Fibroblast of lung (primary cell): Measurements from ENCODE around the gene TMPRSS3. TPM values are rescaled to one million over a fixed set of nuclear protein-coding genes. Genes with fewer than 3 reads are reported as not detected.

Experiments used
- DNase-seq, 2 donors: peaks; one replicate each; pipeline versions ENCODE4 v3.0.0 to v3.0.0-alpha.2; 2010; ENCODE audit warnings: low read depth in 2 of 2
- H2AFZ ChIP-seq: 2 replicates; pipeline ENCODE4 v1.5.1; 2012; ENCODE audit warnings: low read length, control low read depth, inconsistent platforms
- H3K27ac ChIP-seq: 2 replicates; pipeline ENCODE4 v1.5.1; 2011; ENCODE audit warnings: low read length, control low read depth; ENCODE audit not compliant: insufficient read depth
- H3K27me3 ChIP-seq: 2 replicates; pipeline ENCODE4 v1.5.1; 2011; ENCODE audit warnings: mild to moderate bottlenecking, low read length; ENCODE audit not compliant: control insufficient read depth, insufficient read depth
- H3K36me3 ChIP-seq: 2 replicates; pipeline ENCODE4 v1.5.1; 2011; ENCODE audit warnings: low read length; ENCODE audit not compliant: control insufficient read depth, insufficient read depth
- H3K4me1 ChIP-seq: 2 replicates; pipeline ENCODE4 v1.5.1; 2011; ENCODE audit warnings: low read length; ENCODE audit not compliant: control insufficient read depth, insufficient read depth; ENCODE audit errors: extremely low read depth
- H3K4me2 ChIP-seq: 2 replicates; pipeline ENCODE4 v1.5.1; 2011; ENCODE audit warnings: low read length, control low read depth; ENCODE audit not compliant: insufficient read depth; ENCODE audit errors: extremely low read depth
- H3K4me3 ChIP-seq, 4 experiments: fragments of 200-600 bp in 1 of 4; sonication (generic) in 1 of 4; replicated peaks in 1 of 4; 2 replicates each; pipeline ENCODE4 v1.5.1; 2011 to 2016; ENCODE audit warnings: low read length in 4 of 4, low read depth in 3 of 4, mild to moderate bottlenecking in 3 of 4, control low read depth in 2 of 4, inconsistent platforms in 1 of 4, mixed read lengths in 1 of 4; ENCODE audit not compliant: insufficient read depth in 1 of 4; ENCODE audit errors: control extremely low read depth in 1 of 4
- H3K79me2 ChIP-seq: 2 replicates; pipeline ENCODE4 v1.5.1; 2012; ENCODE audit warnings: mild to moderate bottlenecking, low read length, inconsistent platforms; ENCODE audit not compliant: control insufficient read depth, insufficient read depth
- H3K9ac ChIP-seq: 2 replicates; pipeline ENCODE4 v1.5.1; 2011; ENCODE audit warnings: mild to moderate bottlenecking, low read length, control low read depth; ENCODE audit not compliant: insufficient read depth
- H3K9me3 ChIP-seq: 2 replicates; pipeline ENCODE4 v1.5.1; 2012; ENCODE audit warnings: low read depth, low read length; ENCODE audit not compliant: control insufficient read depth, insufficient read depth
- H4K20me1 ChIP-seq: 2 replicates; pipeline ENCODE4 v1.5.1; 2011; ENCODE audit warnings: low read length; ENCODE audit not compliant: control insufficient read depth, insufficient read depth; ENCODE audit errors: extremely low read depth
- EZH2 ChIP-seq: IDR thresholded peaks from 2 replicates; pipeline ENCODE4 v1.5.1; 2012; ENCODE audit warnings: low read length, control low read depth, mild to moderate bottlenecking; ENCODE audit errors: missing control alignments
- polyA plus RNA-seq, 2 donors: library from polyadenylated mRNA; depleted of rRNA in 1 of 2; stranded (reverse) in 1 of 2; unstranded in 1 of 2; fragments of >200 nt; gene quantifications; 2 replicates each; pipeline ENCODE4 v1.2.1, GENCODE V29; 2011 to 2012; ENCODE audit warnings: missing spikeins in 1 of 2
- total RNA-seq: library from RNA; depleted of rRNA; stranded (reverse); fragments of >200 nt; gene quantifications from 2 replicates; pipeline ENCODE4 v1.2.1, GENCODE V29; 2014
- TF ChIP-seq, protein P1 (sequence below), 2 donors: IDR thresholded peaks in 1 of 2; conservative IDR thresholded peaks in 1 of 2; 1 replicate in 1 of 2; 2 replicates in 1 of 2; pipeline ENCODE4 v1.5.1; 2011 to 2012; ENCODE audit warnings: low read length in 2 of 2, control low read depth in 1 of 2, inconsistent platforms in 1 of 2, low read depth in 1 of 2, mild to moderate bottlenecking in 1 of 2

TMPRSS3 gene
- total and polyA plus RNA-seq, 2 donors (not counting 1 experiment from before 2014, with no cell fraction given), result not detected

DNA sequence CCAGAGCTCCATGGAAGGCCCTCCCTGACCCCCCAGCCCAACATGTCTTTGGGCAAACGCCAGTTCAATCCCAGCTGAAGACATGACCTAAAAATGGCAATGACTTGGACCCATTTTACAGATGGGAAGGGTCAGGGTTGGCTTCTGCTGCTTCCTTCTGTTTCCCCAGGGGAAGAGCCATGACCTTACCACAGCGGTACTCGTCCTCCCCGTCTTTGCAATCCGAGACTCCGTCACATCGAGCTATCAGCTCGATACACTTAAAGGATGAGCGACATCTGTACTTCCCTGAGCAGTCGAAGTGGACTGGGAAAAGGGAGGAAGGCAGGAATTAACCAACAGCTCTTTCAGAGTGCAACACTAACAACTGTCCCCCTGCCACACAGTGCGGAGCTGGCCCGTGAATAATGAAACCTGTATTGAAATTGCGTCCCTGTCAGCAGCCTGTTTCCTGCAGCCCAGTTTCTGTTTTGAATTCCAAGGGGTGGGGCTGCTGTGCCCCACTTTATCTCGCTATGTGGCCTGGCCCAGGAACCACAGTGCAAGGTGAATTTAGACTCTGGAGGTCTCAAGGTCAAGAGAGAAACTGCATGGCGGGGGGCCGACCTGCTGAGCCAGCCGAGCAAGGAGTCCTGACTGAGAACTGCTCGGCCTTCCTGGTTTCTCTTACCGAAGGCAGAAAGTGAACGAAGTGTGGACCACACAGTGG is 7.0 kb downstream of the TMPRSS3 start:
- H3K4me2 ChIP-seq, result no peak overlapping the region
- H4K20me1 ChIP-seq, result no peaks in the 10 kb centered on the region
- no peaks in the 10 kb centered on the region for H3K9me3 ChIP-seq
- no peaks in the 10 kb centered on the region for H3K4me1 ChIP-seq
- no peak overlapping the region for H3K27ac ChIP-seq
- H3K79me2 ChIP-seq, result no peaks in the 10 kb centered on the region
- H3K4me3 ChIP-seq, result no peak overlapping the region
- no peaks in the 10 kb centered on the region for H3K27me3 ChIP-seq
- no peak for DNase-seq
- H3K9ac ChIP-seq, result no peak overlapping the region
- no peak for TF ChIP-seq EZH2
- TF ChIP-seq, protein P1, sequence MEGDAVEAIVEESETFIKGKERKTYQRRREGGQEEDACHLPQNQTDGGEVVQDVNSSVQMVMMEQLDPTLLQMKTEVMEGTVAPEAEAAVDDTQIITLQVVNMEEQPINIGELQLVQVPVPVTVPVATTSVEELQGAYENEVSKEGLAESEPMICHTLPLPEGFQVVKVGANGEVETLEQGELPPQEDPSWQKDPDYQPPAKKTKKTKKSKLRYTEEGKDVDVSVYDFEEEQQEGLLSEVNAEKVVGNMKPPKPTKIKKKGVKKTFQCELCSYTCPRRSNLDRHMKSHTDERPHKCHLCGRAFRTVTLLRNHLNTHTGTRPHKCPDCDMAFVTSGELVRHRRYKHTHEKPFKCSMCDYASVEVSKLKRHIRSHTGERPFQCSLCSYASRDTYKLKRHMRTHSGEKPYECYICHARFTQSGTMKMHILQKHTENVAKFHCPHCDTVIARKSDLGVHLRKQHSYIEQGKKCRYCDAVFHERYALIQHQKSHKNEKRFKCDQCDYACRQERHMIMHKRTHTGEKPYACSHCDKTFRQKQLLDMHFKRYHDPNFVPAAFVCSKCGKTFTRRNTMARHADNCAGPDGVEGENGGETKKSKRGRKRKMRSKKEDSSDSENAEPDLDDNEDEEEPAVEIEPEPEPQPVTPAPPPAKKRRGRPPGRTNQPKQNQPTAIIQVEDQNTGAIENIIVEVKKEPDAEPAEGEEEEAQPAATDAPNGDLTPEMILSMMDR (conservative IDR thresholded peaks at IDR 0.05 in 1 of 2, IDR thresholded peaks at IDR 0.05 in 1 of 2; ENCODE audit: low read depth in 1 of 2, low read length in 2 of 2), result no peak
- H3K36me3 ChIP-seq, result no peaks in the 10 kb centered on the region
- no peak overlapping the region for H2AFZ ChIP-seq

DNA sequence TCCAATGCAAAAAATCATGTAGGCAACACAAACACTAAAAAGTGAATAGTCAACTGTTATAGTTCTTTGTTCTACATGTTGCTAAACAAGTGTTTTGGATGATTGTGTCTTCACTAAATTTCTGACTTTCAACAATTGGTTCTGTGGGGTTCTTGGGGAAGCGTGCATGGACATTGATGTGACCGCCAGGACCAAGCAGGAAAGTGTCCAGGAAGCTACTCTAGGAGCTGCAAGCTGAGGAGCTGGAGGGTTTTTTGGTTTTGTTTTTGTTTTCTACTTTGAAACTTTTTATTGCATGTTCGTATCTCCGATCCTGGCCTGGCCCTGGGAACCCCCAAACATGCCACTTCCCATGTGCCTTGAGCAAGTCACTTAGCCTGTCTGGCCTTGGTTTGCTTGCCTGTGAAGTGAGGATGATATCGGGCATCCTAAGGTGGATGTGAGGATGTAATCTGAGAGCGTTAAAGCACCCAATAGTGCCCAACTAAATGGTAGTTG is 8.0 kb downstream of the TMPRSS3 start:
- H3K4me1 ChIP-seq, result no peaks in the 10 kb centered on the region

DNA sequence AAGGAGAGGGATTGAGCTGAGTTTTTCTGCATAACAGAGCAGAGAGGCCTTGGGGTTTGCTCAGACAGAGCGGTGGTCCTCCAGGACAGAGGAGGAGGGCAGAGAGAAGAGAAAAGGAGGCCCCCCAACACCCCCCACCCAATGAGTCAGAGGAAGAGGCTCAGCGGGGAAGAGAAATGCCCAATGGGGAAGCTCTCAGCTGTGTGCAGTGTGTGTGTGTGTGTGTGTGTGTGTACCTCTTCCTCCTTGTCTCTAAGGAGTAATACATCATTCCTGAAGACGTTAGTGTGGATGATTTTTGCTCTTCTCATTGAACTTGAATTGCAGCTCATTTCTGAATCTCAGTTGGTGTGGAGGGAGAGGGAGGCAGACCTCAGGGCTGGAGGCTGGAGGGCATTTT is 8.7 kb downstream of the TMPRSS3 start:
- no peaks in the 10 kb centered on the region for H3K9me3 ChIP-seq
- H3K4me1 ChIP-seq, result no peaks in the 10 kb centered on the region
- H3K79me2 ChIP-seq, result no peaks in the 10 kb centered on the region
- H3K4me2 ChIP-seq, result no peak overlapping the region
- no peak overlapping the region for H3K27ac ChIP-seq
- DNase-seq, result no peak
- TF ChIP-seq, protein P1 (conservative IDR thresholded peaks at IDR 0.05 in 1 of 2, IDR thresholded peaks at IDR 0.05 in 1 of 2; ENCODE audit: low read depth in 1 of 2, low read length in 2 of 2), result no peak
- TF ChIP-seq EZH2, result no peak
- H3K9ac ChIP-seq, result no peak overlapping the region
- H4K20me1 ChIP-seq, result no peaks in the 10 kb centered on the region
- H3K27me3 ChIP-seq, result no peaks in the 10 kb centered on the region
- H2AFZ ChIP-seq, result no peak overlapping the region
- H3K36me3 ChIP-seq, result no peaks in the 10 kb centered on the region
- H3K4me3 ChIP-seq, result no peak overlapping the region

More for the DNA sequence above, 8.0 kb downstream of the TMPRSS3 start:
- Histone ChIP-seq H3K9ac (no peak overlapping the region), H3K27ac (no peak overlapping the region), H3K36me3 (no peaks in the 10 kb centered on the region), H3K79me2 (no peaks in the 10 kb centered on the region), H3K4me3 (no peak overlapping the region), H4K20me1 (no peaks in the 10 kb centered on the region), H3K4me2 (no peak overlapping the region), H3K27me3 (no peaks in the 10 kb centered on the region), H2AFZ (no peak overlapping the region), H3K9me3 (no peaks in the 10 kb centered on the region)
- no peak for DNase-seq
- TF ChIP-seq EZH2, result no peak
- TF ChIP-seq, protein P1 (conservative IDR thresholded peaks at IDR 0.05 in 1 of 2, IDR thresholded peaks at IDR 0.05 in 1 of 2; ENCODE audit: low read depth in 1 of 2, low read length in 2 of 2), result no peak
